ENCODE results near the gene USP32. TPM values are rescaled to one million over a fixed set of nuclear protein-coding genes. Genes with fewer than 3 reads are reported as not detected.

USP32 gene
- total RNA-seq, 1 donor from 2014 or later = 91.7 TPM

DNA sequence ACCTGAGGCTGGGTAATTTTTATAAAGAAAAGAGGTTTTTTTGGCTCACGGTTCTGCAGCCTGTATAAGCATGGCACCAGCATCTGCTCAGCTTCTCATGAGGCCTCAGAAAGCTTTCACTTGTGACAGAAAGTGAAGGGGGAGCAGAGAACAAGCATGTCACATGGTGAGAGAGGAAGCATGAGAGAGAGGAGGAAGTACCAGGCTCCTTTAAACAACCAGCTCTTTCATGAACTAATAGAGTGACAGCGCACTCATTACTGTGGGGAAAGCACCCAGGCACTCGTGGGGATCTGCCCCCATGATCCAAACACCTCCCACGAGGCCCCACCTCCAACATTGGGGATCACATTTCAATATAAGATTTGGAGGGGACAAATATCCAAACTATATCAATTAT lies 86.8 kb downstream of the USP32 start:
- FAIRE-seq (no peak), DNase-seq (ENCODE audit: low spot score in 2 of 2) (no peak)

DNA sequence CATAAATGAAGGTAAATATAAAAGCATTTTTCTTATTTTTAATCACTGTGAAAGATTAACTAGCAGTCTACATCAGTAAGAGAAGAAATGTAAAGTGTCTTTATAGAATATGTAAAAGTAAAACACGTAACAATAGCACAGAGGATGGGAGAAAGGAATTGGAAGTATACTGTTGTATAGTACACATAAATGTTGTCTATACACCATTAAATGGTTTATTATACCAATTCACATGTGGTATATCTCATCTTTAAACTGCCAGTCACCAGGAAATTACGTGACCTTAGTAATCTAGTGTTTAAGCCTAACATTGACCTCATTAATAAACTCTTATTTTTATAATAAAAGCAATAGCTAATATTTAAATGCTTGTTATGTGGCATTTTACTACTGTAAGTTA lies 87.4 kb downstream of the USP32 start:
- DNase-seq (ENCODE audit: low spot score in 2 of 2) = no peak
- no peak for FAIRE-seq

DNA sequence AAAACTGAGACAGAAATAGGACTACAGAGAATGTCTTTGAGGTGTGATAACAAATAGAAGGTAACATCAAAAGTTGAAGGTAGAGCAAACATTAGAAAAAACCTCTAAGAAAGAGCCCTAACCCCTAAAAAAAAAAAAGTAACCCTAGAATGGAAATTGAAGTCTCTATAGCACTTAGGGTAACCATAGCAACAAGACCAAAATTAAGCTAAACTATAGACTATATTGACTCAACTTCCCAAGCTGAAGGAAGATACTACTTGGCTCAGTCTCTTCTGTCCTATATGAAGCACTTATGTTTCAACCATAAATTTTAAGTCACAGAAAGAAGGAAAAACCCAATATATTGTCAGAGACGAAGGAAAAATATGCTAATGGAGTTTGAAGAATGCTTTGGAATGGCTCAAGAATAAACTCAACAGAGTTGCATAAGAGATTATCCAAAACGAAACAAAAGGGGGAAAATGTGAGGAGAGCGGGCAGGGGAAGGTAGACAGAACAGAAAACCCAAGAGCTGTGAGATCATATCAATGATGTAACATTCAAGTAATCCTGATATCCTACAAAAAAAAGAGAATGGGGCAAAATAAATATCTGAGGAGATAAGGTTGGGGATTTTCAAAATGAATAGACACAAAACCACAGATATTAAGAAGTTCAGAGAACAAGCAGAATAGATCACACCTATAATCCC lies 88.4 kb downstream of the USP32 start:
- FAIRE-seq (no peak), DNase-seq (ENCODE audit: low spot score in 2 of 2) (no peak)

- FAIRE-seq (no peak), DNase-seq (ENCODE audit: low spot score in 2 of 2) (no peak)
Observed at GRCh38 chr17:60301649-60302048, 90.3 kb downstream of the USP32 start.

GRCh38 chr17:60300949-60301348 lies 91.0 kb downstream of the USP32 start:
- FAIRE-seq = no peak
- no peak for DNase-seq (ENCODE audit: low spot score in 2 of 2)

DNA sequence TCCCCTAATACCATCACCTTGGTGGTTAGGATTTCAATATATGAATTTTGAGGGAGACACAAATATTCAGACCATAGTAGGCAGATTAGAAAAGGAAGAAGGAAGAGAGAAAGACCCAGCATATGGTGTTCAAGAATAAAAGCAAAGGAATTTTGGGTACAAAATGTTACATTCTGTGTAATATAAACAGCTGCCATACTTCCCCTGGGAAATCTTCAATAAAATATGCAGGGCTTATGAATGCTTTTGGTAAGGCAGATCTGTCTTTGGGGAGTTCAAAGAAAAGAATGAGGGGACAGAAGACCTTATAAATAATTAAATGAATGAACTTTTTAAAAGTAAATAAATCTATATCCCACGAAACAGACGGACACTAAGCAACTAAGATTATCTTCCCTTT lies 91.9 kb downstream of the USP32 start:
- FAIRE-seq (no peak), DNase-seq (ENCODE audit: low spot score in 2 of 2) (no peak)

DNA sequence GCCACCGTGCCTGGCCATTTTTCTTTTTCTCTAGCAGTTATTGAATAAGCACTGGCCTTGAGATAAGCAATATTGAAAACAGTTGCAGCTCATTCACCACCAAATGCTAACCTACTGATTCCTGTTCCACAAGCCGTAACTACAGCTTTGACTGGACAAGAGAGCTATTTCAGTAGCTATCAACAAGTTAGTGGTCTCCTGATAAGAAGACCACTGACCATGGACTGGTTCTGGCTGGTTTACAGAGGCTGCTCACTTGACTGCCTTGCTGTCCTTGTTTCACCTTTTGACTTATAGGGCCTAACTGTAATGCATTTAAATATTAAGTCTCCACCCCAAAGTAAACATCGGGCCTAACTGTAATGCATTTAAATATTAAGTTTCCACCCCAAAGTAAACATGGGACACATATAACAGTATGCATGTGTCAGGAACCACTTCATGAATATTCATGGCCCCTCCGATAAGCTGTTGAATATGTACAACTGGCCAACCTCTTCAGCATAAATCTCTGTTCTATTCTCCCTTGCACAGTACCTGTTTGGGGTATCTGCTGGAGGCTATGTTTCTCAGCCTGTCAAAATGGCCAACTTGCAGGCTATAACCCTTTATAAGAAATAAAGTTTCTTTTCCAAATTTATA lies 94.1 kb downstream of the USP32 start:
- DNase-seq (ENCODE audit: low spot score in 2 of 2) (no peak), FAIRE-seq (no peak)

DNA sequence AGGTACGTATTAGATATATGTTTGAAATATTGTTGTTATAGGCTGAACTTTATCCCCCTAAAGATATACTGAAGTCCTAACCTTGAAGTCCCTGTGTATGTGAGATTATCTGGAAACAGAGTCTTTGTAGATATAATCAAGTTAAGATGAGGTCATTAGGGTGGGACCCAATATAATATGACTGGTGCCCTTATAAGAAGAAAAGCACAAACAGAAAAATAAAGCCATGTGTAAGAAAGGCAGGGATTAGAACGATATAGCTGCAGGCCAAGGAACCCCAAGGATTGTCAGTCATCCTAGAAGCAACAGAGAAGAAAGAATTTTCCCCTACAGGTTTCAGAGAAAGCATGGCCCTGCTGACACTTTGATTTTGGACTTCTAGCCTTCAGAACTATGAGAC lies 95.8 kb downstream of the USP32 start:
- DNase-seq (ENCODE audit: low spot score in 2 of 2) (no peak), FAIRE-seq (no peak)

DNA sequence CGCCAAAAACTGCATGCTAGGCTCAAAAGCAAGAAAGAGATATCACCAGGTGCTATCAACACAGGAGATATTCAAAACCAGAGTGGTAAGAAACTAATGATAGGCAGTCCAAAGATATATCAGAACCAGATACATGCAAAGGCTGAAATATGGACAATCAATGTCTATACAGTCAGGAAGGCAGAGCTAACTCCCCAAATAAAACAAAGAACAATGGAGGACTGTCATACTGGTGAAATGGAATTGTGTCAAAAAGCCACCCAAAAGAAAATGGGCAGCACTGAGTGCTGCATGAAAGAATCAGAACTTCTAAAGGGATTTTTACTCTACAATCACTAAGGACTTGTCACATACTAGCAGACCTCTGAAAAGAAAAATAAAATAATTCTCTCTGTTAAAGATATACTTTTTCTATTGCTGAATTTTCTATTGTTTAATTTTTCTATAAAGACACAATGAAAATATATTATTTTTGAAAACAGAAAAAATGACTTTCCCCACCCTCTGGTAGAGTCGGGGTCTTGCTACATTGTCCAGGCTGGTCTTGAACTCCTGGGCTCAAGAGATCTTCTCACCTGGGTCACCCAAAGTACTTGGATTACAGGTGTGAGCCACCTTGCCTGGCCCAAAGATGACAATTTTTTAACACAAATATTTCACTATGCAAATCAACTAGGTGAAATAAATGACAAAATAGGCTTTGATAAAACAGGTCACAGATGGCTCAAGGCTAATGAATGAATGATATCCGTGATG lies 98.2 kb downstream of the USP32 start:
- peak; percentile 33 for FAIRE-seq

GRCh38 chr17:60292697-60293096 lies 99.2 kb downstream of the USP32 start:
- DNase-seq (ENCODE audit: low spot score in 2 of 2) = no peak
- FAIRE-seq = no peak

More for the DNA sequence above, 98.2 kb downstream of the USP32 start:
- DNase-seq (ENCODE audit: low spot score in 2 of 2) = peak in 1 of 2 donors; percentile 4

DNA sequence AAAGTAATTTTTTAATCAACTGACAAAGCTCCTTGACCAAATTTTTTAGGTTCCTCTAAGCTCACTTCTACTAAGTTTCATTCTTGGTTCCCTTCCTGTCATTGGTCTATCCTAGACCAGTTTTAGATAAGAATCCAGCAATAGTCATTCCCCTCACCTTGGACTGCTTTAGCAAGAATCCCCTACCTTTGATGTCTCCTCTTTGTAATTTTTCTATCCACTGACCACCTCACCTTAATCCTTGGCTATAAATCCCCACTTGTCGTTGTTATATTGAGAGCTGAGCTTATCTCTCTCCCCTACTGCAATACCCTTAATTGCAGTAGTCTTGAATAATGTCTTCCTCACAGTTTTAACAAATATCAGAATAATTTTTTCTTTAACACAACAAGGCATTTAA lies 107.2 kb downstream of the USP32 start:
- DNase-seq (ENCODE audit: low spot score in 2 of 2) (no peak), FAIRE-seq (no peak)

- FAIRE-seq (no peak), DNase-seq (ENCODE audit: low spot score in 2 of 2) (no peak)
Observed at GRCh38 chr17:60283816-60284215, 108.1 kb downstream of the USP32 start.

GRCh38 chr17:60280673-60281072 lies 111.3 kb downstream of the USP32 start:
- no peak for DNase-seq (ENCODE audit: low spot score in 2 of 2)
- FAIRE-seq = no peak

DNA sequence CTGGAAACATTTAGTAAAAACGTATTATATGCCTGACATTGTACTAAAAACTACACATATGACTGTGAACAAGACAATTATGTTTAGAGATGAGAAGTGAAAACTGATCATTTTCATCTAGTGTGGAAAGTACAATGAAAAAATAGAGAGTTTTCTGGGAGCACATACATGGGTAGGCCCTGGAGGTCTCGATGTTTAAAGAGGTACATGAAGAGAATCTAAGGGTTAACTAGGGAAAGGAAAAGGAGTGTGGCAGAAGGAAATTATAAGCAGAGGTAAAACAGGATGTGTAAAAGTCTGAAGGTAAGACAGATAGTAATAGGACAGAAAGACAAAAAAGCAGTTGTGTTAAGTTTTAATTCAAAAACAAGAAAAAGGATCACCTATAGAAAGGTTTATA lies 113.7 kb downstream of the USP32 start:
- DNase-seq (ENCODE audit: low spot score in 2 of 2) = no peak
- FAIRE-seq = no peak

DNA sequence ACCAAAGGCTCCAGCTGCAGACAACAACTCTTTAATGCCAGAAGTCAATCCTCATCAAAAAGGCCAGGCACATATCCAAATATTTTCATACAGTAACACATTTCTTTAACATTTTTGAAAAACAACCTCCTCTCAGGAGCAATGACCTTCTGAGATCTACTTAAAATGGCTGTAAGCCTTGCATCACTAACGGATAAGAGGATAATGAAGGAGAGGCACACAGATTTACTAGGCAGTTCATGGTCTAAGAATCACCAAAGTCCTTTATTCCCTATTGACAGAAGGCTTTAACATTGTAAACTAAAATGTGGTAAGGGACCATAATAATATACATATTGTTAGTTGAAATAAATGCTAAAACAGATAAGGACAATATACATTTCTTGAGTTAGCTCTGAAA lies 114.7 kb downstream of the USP32 start:
- DNase-seq (ENCODE audit: low spot score in 2 of 2) (no peak), FAIRE-seq (no peak)

DNA sequence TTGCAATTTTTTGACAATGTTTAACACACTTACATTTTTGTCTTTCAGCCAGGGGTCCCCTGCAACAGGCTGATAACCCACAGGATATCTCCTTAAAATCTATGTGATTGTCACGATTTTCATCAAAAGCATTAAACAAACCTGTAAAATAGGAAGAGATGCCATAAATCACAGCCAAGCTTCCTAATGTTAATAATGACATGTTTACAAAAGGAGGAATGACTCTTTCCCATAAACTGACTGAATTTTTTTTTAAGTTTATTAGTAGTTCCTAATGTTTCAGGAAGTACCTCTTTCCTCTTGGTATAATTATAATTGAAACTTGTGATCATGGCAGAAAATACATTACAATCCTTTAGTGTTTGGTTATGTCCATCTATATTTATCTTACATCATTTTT lies 122.5 kb downstream of the USP32 start:
- DNase-seq (ENCODE audit: low spot score in 2 of 2) (no peak), FAIRE-seq (no peak)

DNA sequence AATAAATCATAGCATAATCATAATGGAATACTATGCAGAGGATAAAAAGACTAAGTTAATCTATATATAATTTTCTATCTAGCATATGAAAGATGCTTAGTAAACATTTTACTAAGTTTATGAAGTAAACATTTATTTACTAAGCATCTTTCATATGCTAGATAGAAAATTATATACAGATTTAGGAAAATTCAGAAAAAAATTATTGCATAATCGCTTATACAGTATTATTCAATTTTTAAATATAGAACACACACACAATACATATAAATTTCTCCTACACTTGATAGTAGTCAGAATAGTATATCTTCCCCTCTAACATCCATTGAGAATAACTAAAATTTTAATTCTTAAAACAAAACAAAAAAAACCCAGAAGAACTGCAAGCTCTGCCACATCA lies 131.4 kb downstream of the USP32 start:
- DNase-seq (ENCODE audit: low spot score in 2 of 2) (no peak), FAIRE-seq (peak; percentile 23)

DNA sequence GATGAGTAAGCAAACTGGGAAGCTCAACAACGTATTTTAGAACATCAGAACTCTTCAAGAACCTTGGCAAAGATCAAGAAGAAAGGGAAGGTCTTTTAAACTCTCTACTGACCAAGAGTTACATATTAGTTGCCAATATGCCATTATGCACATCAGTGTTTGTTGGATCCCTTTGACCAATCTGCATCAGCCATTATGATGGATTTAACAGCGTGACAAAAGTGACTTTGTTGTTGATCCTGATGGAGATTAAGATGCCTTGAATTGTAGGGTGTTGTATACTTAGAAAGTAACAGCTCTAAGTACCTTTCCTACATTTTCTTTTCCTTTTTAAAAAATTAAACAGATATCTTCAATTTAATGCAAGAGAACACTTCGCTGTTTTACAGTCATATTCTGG lies 133.6 kb downstream of the USP32 start:
- DNase-seq (ENCODE audit: low spot score in 2 of 2) = no peak
- no peak for FAIRE-seq

DNA sequence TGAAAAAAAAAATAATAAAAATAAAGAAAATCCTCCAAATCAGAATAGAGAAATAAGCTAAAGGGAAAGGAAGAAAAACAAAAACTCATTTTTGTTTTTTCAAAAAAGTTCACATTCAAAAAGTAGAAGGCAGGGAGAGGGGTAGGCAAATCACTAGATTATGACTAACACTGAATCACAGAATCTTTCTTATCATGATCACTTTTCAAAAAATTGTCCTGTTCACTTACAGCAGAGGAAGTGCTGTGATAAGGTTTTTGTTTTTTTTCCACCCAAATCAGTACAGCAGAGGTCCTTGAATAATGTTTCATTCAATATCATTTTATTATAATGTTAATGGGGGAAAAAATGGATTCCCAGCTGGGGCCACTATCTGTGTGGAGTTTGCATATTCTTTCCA lies 135.8 kb downstream of the USP32 start:
- DNase-seq (ENCODE audit: low spot score in 2 of 2) (no peak), FAIRE-seq (no peak)

GRCh38 chr17:60253048-60253447 lies 138.9 kb downstream of the USP32 start:
- DNase-seq (ENCODE audit: low spot score in 2 of 2) (no peak), FAIRE-seq (no peak)

DNA sequence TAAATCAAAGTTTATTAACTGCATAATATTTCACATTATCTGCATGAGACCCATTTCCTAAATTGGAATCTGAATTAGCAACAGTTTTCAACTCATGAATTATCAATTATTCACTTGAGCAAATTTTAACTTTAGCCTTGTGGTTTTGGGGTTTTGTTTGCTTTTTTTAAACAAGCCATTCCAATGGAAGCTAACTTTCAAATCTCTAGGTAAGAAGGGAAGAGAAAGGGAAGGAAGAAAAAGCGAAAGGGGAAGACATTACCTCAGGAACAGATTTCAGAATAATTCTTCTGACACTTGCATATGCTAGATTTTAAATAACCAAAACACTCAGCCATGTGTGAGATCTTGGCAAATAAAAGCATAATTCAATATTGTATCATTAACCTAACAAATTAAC lies 139.5 kb downstream of the USP32 start:
- DNase-seq (ENCODE audit: low spot score in 2 of 2) (no peak), FAIRE-seq (no peak)
